Uterus (tissue), 4 donors: ENCODE results near the gene CEP350. TPM values are rescaled to one million over a fixed set of nuclear protein-coding genes. Genes with fewer than 3 reads are reported as not detected.

ENCODE experiments used
- DNase-seq, 2 donors: peaks; one replicate each; pipeline ENCODE4 v3.0.0-alpha.2; 2019 to 2020
- H3K27ac ChIP-seq, 2 donors: fragments of 200-600 bp; sonication (generic); 1 replicate in 1 of 2; 2 replicates in 1 of 2; pipeline ENCODE4 v1.5.1; 2016 to 2018
- H3K27me3 ChIP-seq, 2 donors: fragments of 200-600 bp; sonication (generic); one replicate each; pipeline ENCODE4 v1.5.1; 2018 to 2019; ENCODE audit warnings: control low read depth in 1 of 2
- H3K36me3 ChIP-seq, 2 donors: fragments of 200-600 bp; sonication (generic); one replicate each; pipeline ENCODE4 v1.5.1; 2019; ENCODE audit warnings: control low read depth in 1 of 2
- H3K4me1 ChIP-seq, 2 donors: fragments of 200-600 bp; sonication (generic); one replicate each; pipeline ENCODE4 v1.5.1; 2018 to 2019; ENCODE audit warnings: control low read depth in 1 of 2
- H3K4me3 ChIP-seq, 2 donors: fragments of 200-600 bp; sonication (generic); 1 replicate in 1 of 2; 2 replicates in 1 of 2; pipeline ENCODE4 v1.5.1; 2018 to 2019; ENCODE audit warnings: mild to moderate bottlenecking in 1 of 2
- H3K9me3 ChIP-seq, 2 donors: fragments of 200-600 bp; sonication (generic); one replicate each; pipeline ENCODE4 v1.5.1; 2019; ENCODE audit warnings: control low read depth in 1 of 2
- POLR2A ChIP-seq, 2 donors: fragments of 450-650 bp; IDR thresholded peaks; one replicate each; pipeline ENCODE4 v1.6.1; 2016; ENCODE audit warnings: antibody characterized with exemption in 2 of 2, mild to moderate bottlenecking in 1 of 2, moderate library complexity in 1 of 2
- intact Hi-C: fragments of 100-400 bp; cut with DNase I; formaldehyde crosslinking; loops from one replicate; pipeline ENCODE4 v1.15.1; 2023; ENCODE audit warnings: low total_unique reads
- total RNA-seq, 4 donors: library from RNA; depleted of rRNA in 3 of 4; stranded (reverse); fragments of >200 nt in 3 of 4; gene quantifications; one replicate each; pipeline versions ENCODE4 v1.1.0 to v1.2.4, GENCODE V29; 2014 to 2023
- TF ChIP-seq, protein P1 (sequence below), 4 experiments: fragments of 200-600 bp in 2 of 4; fragments of 450-650 bp in 2 of 4; sonication (generic) in 2 of 4; IDR thresholded peaks; one replicate each; pipeline ENCODE4 v1.5.1; 2016 to 2019; ENCODE audit warnings: antibody characterized with exemption in 4 of 4, mild to moderate bottlenecking in 2 of 4, moderate library complexity in 1 of 4
- donor health status: DM: yes; HTN: yes; CAD: no.

CEP350 gene
- total RNA-seq, 4 donors from 2014 or later = 28.5 to 97.3 (median 82.7) TPM

- no peak for TF ChIP-seq POLR2A (IDR thresholded peaks at IDR 0.05)
- TF ChIP-seq, protein P1, sequence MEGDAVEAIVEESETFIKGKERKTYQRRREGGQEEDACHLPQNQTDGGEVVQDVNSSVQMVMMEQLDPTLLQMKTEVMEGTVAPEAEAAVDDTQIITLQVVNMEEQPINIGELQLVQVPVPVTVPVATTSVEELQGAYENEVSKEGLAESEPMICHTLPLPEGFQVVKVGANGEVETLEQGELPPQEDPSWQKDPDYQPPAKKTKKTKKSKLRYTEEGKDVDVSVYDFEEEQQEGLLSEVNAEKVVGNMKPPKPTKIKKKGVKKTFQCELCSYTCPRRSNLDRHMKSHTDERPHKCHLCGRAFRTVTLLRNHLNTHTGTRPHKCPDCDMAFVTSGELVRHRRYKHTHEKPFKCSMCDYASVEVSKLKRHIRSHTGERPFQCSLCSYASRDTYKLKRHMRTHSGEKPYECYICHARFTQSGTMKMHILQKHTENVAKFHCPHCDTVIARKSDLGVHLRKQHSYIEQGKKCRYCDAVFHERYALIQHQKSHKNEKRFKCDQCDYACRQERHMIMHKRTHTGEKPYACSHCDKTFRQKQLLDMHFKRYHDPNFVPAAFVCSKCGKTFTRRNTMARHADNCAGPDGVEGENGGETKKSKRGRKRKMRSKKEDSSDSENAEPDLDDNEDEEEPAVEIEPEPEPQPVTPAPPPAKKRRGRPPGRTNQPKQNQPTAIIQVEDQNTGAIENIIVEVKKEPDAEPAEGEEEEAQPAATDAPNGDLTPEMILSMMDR (IDR thresholded peaks at IDR 0.05) = no peak
- Histone ChIP-seq H3K4me1 (no peaks in the 10 kb centered on the region), H3K27me3 (no peaks in the 10 kb centered on the region), H3K27ac (no peak overlapping the region), H3K4me3 (no peak overlapping the region), H3K36me3 (no peaks in the 10 kb centered on the region), H3K9me3 (no peaks in the 10 kb centered on the region)
- no peak for DNase-seq
- intact Hi-C loops = no loop called here
Measured at GRCh38 chr1:179951383-179952144, 3.0 kb upstream of the CEP350 start.

DNA sequence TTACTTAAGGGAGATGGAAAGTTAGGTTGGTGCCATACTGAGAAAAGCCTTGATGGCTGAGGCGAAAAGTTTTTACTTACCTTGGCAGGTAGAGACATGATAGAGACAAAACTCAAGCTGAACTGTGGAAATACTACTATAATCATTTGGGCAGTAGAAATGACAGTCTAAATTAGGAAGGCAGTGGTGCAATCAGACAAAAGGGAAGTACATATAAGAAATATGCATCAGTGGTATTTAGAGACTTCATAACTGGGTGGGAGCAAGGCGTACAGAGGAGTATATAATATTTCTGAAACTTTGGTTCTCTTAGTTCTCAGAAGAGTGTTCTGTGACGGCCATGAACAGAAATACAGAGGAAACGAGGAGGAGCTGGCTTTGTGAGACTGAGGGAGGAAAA, 2.4 kb upstream of the CEP350 start:
- H3K27ac ChIP-seq = no peak overlapping the region
- H3K4me1 ChIP-seq = no peaks in the 10 kb centered on the region
- no peak overlapping the region for H3K4me3 ChIP-seq
- no peaks in the 10 kb centered on the region for H3K27me3 ChIP-seq
- TF ChIP-seq, protein P1 (IDR thresholded peaks at IDR 0.05) = no peak
- TF ChIP-seq POLR2A (IDR thresholded peaks at IDR 0.05) = no peak
- H3K9me3 ChIP-seq = no peaks in the 10 kb centered on the region
- no peaks in the 10 kb centered on the region for H3K36me3 ChIP-seq
- intact Hi-C loops = no loop called here
- DNase-seq = no peak

- H3K36me3 ChIP-seq = no peaks in the 10 kb centered on the region
- TF ChIP-seq, protein P1 (IDR thresholded peaks at IDR 0.05) = peak in 2 of 4 experiments; percentile 6 to 33
- TF ChIP-seq POLR2A (IDR thresholded peaks at IDR 0.05) = no peak
- H3K9me3 ChIP-seq = no peaks in the 10 kb centered on the region
- peak overlapping the region; percentile 93 to 97 for H3K27ac ChIP-seq
- no peaks in the 10 kb centered on the region for H3K27me3 ChIP-seq
- DNase-seq = peak; percentile 26 to 59
- no peaks in the 10 kb centered on the region for H3K4me1 ChIP-seq
- intact Hi-C loops = no loop called here
- peak overlapping the region; percentile 84 for H3K4me3 ChIP-seq
Measured at GRCh38 chr1:179953974-179954492, 577 bp upstream of the CEP350 start.

DNA sequence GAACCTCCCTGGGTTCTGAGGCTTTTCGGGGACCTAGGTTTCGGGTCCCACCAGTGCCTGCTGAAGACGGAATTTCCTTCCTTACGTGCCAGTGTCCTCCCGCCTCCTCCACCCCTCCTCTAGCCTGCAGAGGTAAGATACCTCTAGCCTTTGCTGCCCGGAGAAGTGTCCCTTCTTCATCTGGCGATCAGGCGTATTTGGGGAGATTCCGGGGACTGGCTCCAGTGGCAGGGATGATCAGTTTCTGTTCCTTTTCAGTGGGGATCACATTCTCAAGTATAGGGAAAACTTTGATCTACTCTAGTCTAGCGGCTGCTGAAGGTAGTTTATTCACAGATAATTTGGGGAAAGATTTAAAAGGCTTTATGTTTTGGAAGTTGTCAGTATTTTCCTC, 674 bp downstream of the CEP350 start:
- H3K4me3 ChIP-seq = peak overlapping the region; percentile 84
- no peaks in the 10 kb centered on the region for H3K9me3 ChIP-seq
- no peaks in the 10 kb centered on the region for H3K4me1 ChIP-seq
- no peaks in the 10 kb centered on the region for H3K36me3 ChIP-seq
- H3K27me3 ChIP-seq = no peaks in the 10 kb centered on the region
- intact Hi-C loops = no loop called here
- no peak for DNase-seq
- peak overlapping the region; percentile 93 to 97 for H3K27ac ChIP-seq
- TF ChIP-seq POLR2A (IDR thresholded peaks at IDR 0.05) = no peak
- TF ChIP-seq, protein P1 (IDR thresholded peaks at IDR 0.05) = no peak

GRCh38 chr1:179955731-179956130, 1.1 kb downstream of the CEP350 start:
- intact Hi-C loops = no loop called here
- Histone ChIP-seq H3K4me1 (no peaks in the 10 kb centered on the region), H3K27me3 (no peaks in the 10 kb centered on the region), H3K4me3 (peak overlapping the region; percentile 84), H3K36me3 (no peaks in the 10 kb centered on the region), H3K9me3 (no peaks in the 10 kb centered on the region), H3K27ac (peak overlapping the region; percentile 93 to 97)
- no peak for TF ChIP-seq POLR2A (IDR thresholded peaks at IDR 0.05)
- TF ChIP-seq, protein P1 (IDR thresholded peaks at IDR 0.05) = no peak
- no peak for DNase-seq
